Hepatocyte (in vitro differentiated cells): Measurements from ENCODE around the gene NXNL2. TPM values are rescaled to one million over a fixed set of nuclear protein-coding genes. Genes with fewer than 3 reads are reported as not detected.

Experiments used
- DNase-seq: peaks from one replicate; pipeline ENCODE4 v3.0.0-alpha.2; 2016; ENCODE audit warnings: low spot score
- H2AFZ ChIP-seq: fragments of 200-600 bp; sonication (generic); 2 replicates; pipeline ENCODE4 v1.6.0; 2016; ENCODE audit warnings: antibody characterized with exemption, mild to moderate bottlenecking
- H3K27ac ChIP-seq: fragments of 200-600 bp; sonication (generic); 2 replicates; pipeline ENCODE4 v1.5.1; 2016; ENCODE audit warnings: mild to moderate bottlenecking
- H3K27me3 ChIP-seq: fragments of 200-600 bp; sonication (generic); 2 replicates; pipeline ENCODE4 v1.6.1; 2016
- H3K36me3 ChIP-seq: fragments of 200-600 bp; sonication (generic); replicated peaks from 2 replicates; pipeline ENCODE4 v1.5.1; 2016; ENCODE audit warnings: low read depth; ENCODE audit not compliant: insufficient read depth
- H3K4me1 ChIP-seq: fragments of 200-600 bp; sonication (generic); 2 replicates; pipeline ENCODE4 v1.5.1; 2016; ENCODE audit warnings: mild to moderate bottlenecking, moderate library complexity; ENCODE audit not compliant: insufficient read depth
- H3K4me2 ChIP-seq: fragments of 200-600 bp; sonication (generic); 2 replicates; pipeline ENCODE4 v1.6.0; 2016
- H3K4me3 ChIP-seq: fragments of 200-600 bp; sonication (generic); 2 replicates; pipeline ENCODE4 v1.5.1; 2016; ENCODE audit warnings: mild to moderate bottlenecking
- H3K79me2 ChIP-seq: fragments of 200-600 bp; sonication (generic); 2 replicates; pipeline ENCODE4 v1.6.0; 2017; ENCODE audit warnings: mild to moderate bottlenecking
- H3K9me2 ChIP-seq: fragments of 200-600 bp; sonication (generic); replicated peaks from 2 replicates; pipeline ENCODE4 v1.6.0; 2017; ENCODE audit warnings: mild to moderate bottlenecking; ENCODE audit not compliant: insufficient read depth
- H3K9me3 ChIP-seq: fragments of 200-600 bp; sonication (generic); 2 replicates; pipeline ENCODE4 v1.5.1; 2016; ENCODE audit warnings: low read depth, mild to moderate bottlenecking
- H4K20me1 ChIP-seq: fragments of 200-600 bp; sonication (generic); 2 replicates; pipeline ENCODE4 v1.6.0; 2016; ENCODE audit warnings: mild to moderate bottlenecking; ENCODE audit not compliant: insufficient read depth, poor library complexity, severe bottlenecking
- CTCF ChIP-seq: fragments of 200-600 bp; sonication (generic); IDR thresholded peaks from 2 replicates; pipeline ENCODE4 v1.5.1; 2016; ENCODE audit warnings: antibody characterized with exemption, mild to moderate bottlenecking; ENCODE audit not compliant: poor library complexity
- EZH2 ChIP-seq: fragments of 200-600 bp; sonication (generic); IDR thresholded peaks from 2 replicates; pipeline ENCODE4 v1.6.1; 2016; ENCODE audit warnings: antibody characterized with exemption, mild to moderate bottlenecking, borderline replicate concordance
- EZH2phosphoT487 ChIP-seq: fragments of 200-600 bp; sonication (generic); IDR thresholded peaks from one replicate; pipeline ENCODE4 v1.6.1; 2018; ENCODE audit warnings: antibody characterized with exemption, mild to moderate bottlenecking, low read depth, moderate library complexity; ENCODE audit not compliant: unreplicated experiment, severe bottlenecking
- WGBS: methylation state at CpG from one replicate; pipeline ENCODE4 v1.1.6; 2016; ENCODE audit warnings: low lambda C conversion rate; ENCODE audit errors: missing lambda C conversion rate; 5-methylcytosine and 5-hydroxymethylcytosine counted together
- polyA plus RNA-seq: library from polyadenylated mRNA; unstranded; fragments of >200 nt; fragmentation: Nextera tagmentation; extraction: Ambion mirVana; gene quantifications from 2 replicates; pipeline ENCODE4 v1.2.1, GENCODE V29; 2016
- total RNA-seq: library from RNA; depleted of rRNA; stranded (reverse); fragments of >200 nt; gene quantifications from 2 replicates; pipeline ENCODE4 v1.2.3, GENCODE V29; 2014

NXNL2 gene
- total and polyA plus RNA-seq, 2 experiments from 2014 or later: 0.57 to 2.5 TPM

GRCh38 chr9:88529496-88529895 is 5.5 kb upstream of the NXNL2 start:
- peaks cover 26% of the 10 kb centered on the region for H3K4me1 ChIP-seq
- TF ChIP-seq EZH2phosphoT487: no peak
- no peak for TF ChIP-seq EZH2
- TF ChIP-seq CTCF: no peak
- H3K9me3 ChIP-seq: no peaks in the 10 kb centered on the region
- no peak overlapping the region for H2AFZ ChIP-seq
- DNase-seq: no peak
- peak overlapping the region; percentile 25 for H3K4me2 ChIP-seq
- H3K9me2 ChIP-seq: no peaks in the 10 kb centered on the region
- no peaks in the 10 kb centered on the region for H4K20me1 ChIP-seq
- WGBS: 95% methylated on average over 6 of the region's 6 CpGs
- no peaks in the 10 kb centered on the region for H3K79me2 ChIP-seq
- peak overlapping the region; percentile 70 for H3K27ac ChIP-seq
- no peaks in the 10 kb centered on the region for H3K36me3 ChIP-seq
- H3K4me3 ChIP-seq: no peak overlapping the region
- H3K27me3 ChIP-seq: no peaks in the 10 kb centered on the region

- Histone ChIP-seq H3K9me3 (no peaks in the 10 kb centered on the region), H3K9me2 (no peaks in the 10 kb centered on the region), H3K79me2 (no peaks in the 10 kb centered on the region), H3K4me2 (peak overlapping the region; percentile 25), H3K4me3 (no peak overlapping the region), H3K36me3 (no peaks in the 10 kb centered on the region), H3K27ac (peak overlapping the region; percentile 70), H4K20me1 (no peaks in the 10 kb centered on the region), H3K27me3 (no peaks in the 10 kb centered on the region), H2AFZ (no peak overlapping the region), H3K4me1 (peaks cover 26% of the 10 kb centered on the region)
- WGBS: 84% methylated on average over 1 of the region's 1 CpG
- DNase-seq: no peak
- TF ChIP-seq CTCF (no peak), EZH2 (no peak), EZH2phosphoT487 (no peak)
Observed at GRCh38 chr9:88530051-88530450, 4.9 kb upstream of the NXNL2 start.

- Histone ChIP-seq H3K4me3 (peak overlapping the region; percentile 13), H3K36me3 (no peaks in the 10 kb centered on the region), H4K20me1 (no peaks in the 10 kb centered on the region), H3K9me2 (no peaks in the 10 kb centered on the region), H3K4me2 (peak overlapping the region; percentile 97), H3K79me2 (no peaks in the 10 kb centered on the region), H3K27me3 (no peaks in the 10 kb centered on the region), H2AFZ (peak overlapping the region; percentile 23), H3K4me1 (peaks cover 34% of the 10 kb centered on the region), H3K9me3 (no peaks in the 10 kb centered on the region), H3K27ac (no peak overlapping the region)
- TF ChIP-seq EZH2phosphoT487 (no peak), EZH2 (no peak), CTCF (peak; percentile 33)
- WGBS: 11% methylated on average over 31 of the region's 31 CpGs
- DNase-seq: peak; percentile 66
Observed at GRCh38 chr9:88531920-88532698, 2.9 kb upstream of the NXNL2 start.
